ENCODE results near the gene MOGAT3.

Gene MOGAT3

DNA sequence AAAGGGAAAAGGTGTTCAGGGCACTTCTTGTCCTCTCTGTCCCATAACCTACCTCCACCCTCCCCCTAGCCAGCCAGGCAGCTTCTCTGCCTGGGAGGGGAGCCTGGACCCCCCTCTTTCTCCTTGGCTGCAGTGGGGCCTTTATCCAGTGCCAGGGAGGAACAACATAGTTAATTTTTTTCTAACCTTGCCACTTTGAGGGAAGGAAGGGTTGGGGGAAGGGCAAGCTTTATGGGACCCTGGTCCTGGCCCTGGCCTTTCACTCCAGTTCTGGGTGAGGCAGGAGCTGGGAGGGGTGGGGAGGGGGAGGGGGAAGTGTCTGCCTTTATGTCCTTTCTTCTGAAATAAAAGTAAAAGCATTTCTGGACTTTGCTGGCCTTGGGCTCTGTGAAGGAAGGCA is 39.9 kb downstream of the MOGAT3 start:
- Histone ChIP-seq H3K36me3 (replicated peaks in 1 of 2; ENCODE audit: control insufficient read depth in 2 of 2, insufficient read depth in 2 of 2, low read length in 2 of 2) (peaks cover 4 to 37% of the 10 kb centered on the region in 2 donors), H4K91ac (ENCODE audit: low read depth, low read length, poor library complexity) (no peak overlapping the region), H4K8ac (ENCODE audit: low read depth, low read length) (no peak overlapping the region), H3K79me1 (ENCODE audit: low read depth, low read length) (no peaks in the 10 kb centered on the region), H3K23ac (ENCODE audit: low read depth, low read length, poor library complexity) (no peak overlapping the region), H3K27me3 (ENCODE audit: control insufficient read depth in 3 of 3, insufficient read depth in 3 of 3, low read depth in 1 of 3, low read length in 3 of 3) (peaks cover 0 to 25% (median 13%) of the 10 kb centered on the region in 3 experiments), H3K18ac (ENCODE audit: low read length) (no peak overlapping the region), H2BK5ac (ENCODE audit: low read length) (no peak overlapping the region), H2AK5ac (ENCODE audit: low read depth, low read length) (no peak overlapping the region), H2BK12ac (ENCODE audit: low read length) (no peak overlapping the region), H2BK120ac (ENCODE audit: low read depth, low read length) (no peak overlapping the region), H3K4me2 (ENCODE audit: insufficient read depth, low read length, poor library complexity, severe bottlenecking) (no peak overlapping the region), H3K4ac (ENCODE audit: low read length) (no peak overlapping the region), H2BK15ac (ENCODE audit: low read length) (no peak overlapping the region), H2AFZ (ENCODE audit: low read length) (no peak overlapping the region), H3K4me1 (ENCODE audit: control insufficient read depth in 2 of 2, insufficient read depth in 1 of 2, low read depth in 1 of 2, low read length in 2 of 2) (peaks cover 18 to 34% of the 10 kb centered on the region in 2 donors), H3K9ac (ENCODE audit: low read depth, low read length, poor library complexity) (no peak overlapping the region), H3K4me3 (ENCODE audit: low read length in 2 of 2) (no peak overlapping the region), H3K27ac (replicated peaks; ENCODE audit: low read length) (no peak overlapping the region), H3K14ac (ENCODE audit: low read length) (no peak overlapping the region), H3K9me3 (replicated peaks in 1 of 2; ENCODE audit: control insufficient read depth in 2 of 2, insufficient read depth in 1 of 2, low read depth in 1 of 2, low read length in 2 of 2) (no peaks in the 10 kb centered on the region)
- DNase-seq (ENCODE audit: low spot score), result no peak

DNA sequence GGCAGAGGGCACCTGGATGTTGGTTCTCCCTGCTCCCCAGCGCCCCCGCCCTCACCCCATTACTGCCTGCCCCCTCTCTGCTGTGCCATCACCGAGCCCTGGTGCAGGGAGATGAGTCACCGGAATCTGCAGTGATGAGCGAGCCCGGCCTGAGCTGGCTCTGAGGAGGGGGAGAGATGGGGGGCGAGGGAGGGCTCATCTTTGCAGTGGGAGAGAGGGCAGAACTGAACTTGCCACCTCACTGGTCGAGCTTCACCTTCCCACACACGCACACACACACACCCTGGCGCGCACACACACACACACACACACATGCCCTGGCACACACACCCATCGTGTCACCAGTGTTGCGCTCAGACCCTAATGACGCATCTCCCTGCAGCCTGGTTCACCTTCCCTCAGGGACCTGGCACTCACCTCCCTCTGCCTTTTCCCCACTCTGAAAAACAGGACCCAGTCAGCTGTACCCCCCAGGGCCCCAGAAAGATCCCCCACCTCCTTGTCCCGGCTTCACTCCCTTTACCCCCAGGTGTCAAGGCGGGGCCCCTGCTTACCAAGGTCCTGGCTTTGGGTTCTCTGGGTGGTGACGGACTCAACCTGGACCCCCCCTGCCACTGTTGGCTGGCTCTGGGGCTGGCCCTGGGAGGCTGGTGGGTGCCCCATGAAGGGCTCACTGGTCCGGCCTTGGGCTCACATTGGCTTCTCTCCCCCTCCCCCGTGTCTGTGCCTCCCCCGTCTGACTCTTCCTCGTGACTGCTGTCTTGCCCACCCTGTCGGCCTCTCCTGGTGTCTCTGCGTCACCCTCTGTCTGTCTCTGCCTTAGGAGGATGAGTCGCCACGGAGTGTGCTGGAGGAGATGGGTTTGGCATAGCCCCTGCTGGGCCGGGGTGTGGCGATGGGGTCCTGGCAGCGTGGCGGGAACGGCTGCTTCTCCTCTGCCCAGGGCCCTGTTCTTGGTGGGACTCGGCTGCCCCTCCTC is 40.9 kb downstream of the MOGAT3 start:
- no peak overlapping the region for H2AFZ ChIP-seq (ENCODE audit: low read length)
- H3K18ac ChIP-seq (ENCODE audit: low read length), result peak overlapping the region; percentile 29
- H4K91ac ChIP-seq (ENCODE audit: low read depth, low read length, poor library complexity), result no peak overlapping the region
- H3K4ac ChIP-seq (ENCODE audit: low read length), result no peak overlapping the region
- peak overlapping the region; percentile 30 for H2BK15ac ChIP-seq (ENCODE audit: low read length)
- H3K4me1 ChIP-seq (ENCODE audit: control insufficient read depth in 2 of 2, insufficient read depth in 1 of 2, low read depth in 1 of 2, low read length in 2 of 2), result peaks cover 21 to 36% of the 10 kb centered on the region in 2 donors
- H2BK120ac ChIP-seq (ENCODE audit: low read depth, low read length), result peak overlapping the region; percentile 32
- H3K79me1 ChIP-seq (ENCODE audit: low read depth, low read length), result no peaks in the 10 kb centered on the region
- H2BK12ac ChIP-seq (ENCODE audit: low read length), result peak overlapping the region; percentile 78
- H2BK5ac ChIP-seq (ENCODE audit: low read length), result no peak overlapping the region
- H3K9ac ChIP-seq (ENCODE audit: low read depth, low read length, poor library complexity), result peak overlapping the region; percentile 14
- no peak overlapping the region for H3K27ac ChIP-seq (replicated peaks; ENCODE audit: low read length)
- peaks cover 0 to 18% (median 12%) of the 10 kb centered on the region in 3 experiments for H3K27me3 ChIP-seq (ENCODE audit: control insufficient read depth in 3 of 3, insufficient read depth in 3 of 3, low read depth in 1 of 3, low read length in 3 of 3)
- H3K9me3 ChIP-seq (replicated peaks in 1 of 2; ENCODE audit: control insufficient read depth in 2 of 2, insufficient read depth in 1 of 2, low read depth in 1 of 2, low read length in 2 of 2), result no peaks in the 10 kb centered on the region
- H2AK5ac ChIP-seq (ENCODE audit: low read depth, low read length), result peak overlapping the region; percentile 56
- no peak overlapping the region for H4K8ac ChIP-seq (ENCODE audit: low read depth, low read length)
- WGBS, 2 donors (ENCODE audit: extremely low coverage in 2 of 2, insufficient read length in 2 of 2, insufficient replicate concordance in 1 of 2), result no CpG with 5 or more reads among the region's 31 CpGs
- no peak overlapping the region for H3K4me3 ChIP-seq (ENCODE audit: low read length in 2 of 2)
- DNase-seq (ENCODE audit: low spot score), result no peak
- H3K4me2 ChIP-seq (ENCODE audit: insufficient read depth, low read length, poor library complexity, severe bottlenecking), result no peak overlapping the region
- no peak overlapping the region for H3K14ac ChIP-seq (ENCODE audit: low read length)
- peak overlapping the region; percentile 45 for H3K23ac ChIP-seq (ENCODE audit: low read depth, low read length, poor library complexity)
- peaks cover 4 to 37% of the 10 kb centered on the region in 2 donors for H3K36me3 ChIP-seq (replicated peaks in 1 of 2; ENCODE audit: control insufficient read depth in 2 of 2, insufficient read depth in 2 of 2, low read length in 2 of 2)

DNA sequence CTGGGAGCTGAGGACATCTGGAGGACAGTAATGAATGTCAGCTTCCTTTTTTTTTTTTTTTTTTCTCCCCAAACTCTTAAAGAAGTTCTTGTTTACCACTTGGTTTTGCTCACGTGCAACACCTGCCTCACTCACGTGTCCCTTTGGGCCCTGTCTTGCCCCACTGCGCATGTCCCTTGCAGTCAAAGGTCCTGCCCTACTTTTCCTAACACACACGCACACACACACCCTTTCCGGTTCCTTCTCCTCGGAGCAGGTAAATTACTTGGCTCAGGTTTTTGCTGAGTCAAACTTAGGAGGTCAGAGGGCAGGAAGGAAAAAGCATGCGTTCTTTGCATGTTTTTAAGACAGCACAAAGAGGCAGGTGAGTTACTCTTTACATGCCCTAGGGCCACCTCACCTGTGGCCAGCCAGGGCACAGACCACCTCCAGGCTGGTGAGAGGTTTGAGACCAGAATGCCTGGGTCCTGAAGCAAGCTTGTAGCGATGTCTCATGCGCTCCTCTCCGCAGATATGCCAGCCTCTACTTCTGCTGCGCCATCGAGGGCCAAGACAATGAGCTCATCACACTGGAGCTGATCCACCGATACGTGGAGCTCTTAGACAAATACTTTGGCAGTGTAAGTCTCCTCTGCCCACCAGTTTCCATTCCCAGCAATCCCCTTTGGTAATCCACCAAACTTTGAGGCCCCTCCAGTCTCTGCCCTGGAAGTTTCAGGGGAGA is 43.8 kb downstream of the MOGAT3 start:
- H2AFZ ChIP-seq (ENCODE audit: low read length), result no peak overlapping the region
- no peak overlapping the region for H2BK5ac ChIP-seq (ENCODE audit: low read length)
- peaks cover 4 to 37% of the 10 kb centered on the region in 2 donors for H3K36me3 ChIP-seq (replicated peaks in 1 of 2; ENCODE audit: control insufficient read depth in 2 of 2, insufficient read depth in 2 of 2, low read length in 2 of 2)
- H3K4me1 ChIP-seq (ENCODE audit: control insufficient read depth in 2 of 2, insufficient read depth in 1 of 2, low read depth in 1 of 2, low read length in 2 of 2), result peaks cover 11 to 23% of the 10 kb centered on the region in 2 donors
- H4K8ac ChIP-seq (ENCODE audit: low read depth, low read length), result no peak overlapping the region
- H3K23ac ChIP-seq (ENCODE audit: low read depth, low read length, poor library complexity), result no peak overlapping the region
- no peak overlapping the region for H4K91ac ChIP-seq (ENCODE audit: low read depth, low read length, poor library complexity)
- H3K4me3 ChIP-seq (ENCODE audit: low read length in 2 of 2), result no peak overlapping the region
- no peak overlapping the region for H3K14ac ChIP-seq (ENCODE audit: low read length)
- no peaks in the 10 kb centered on the region for H3K27me3 ChIP-seq (ENCODE audit: control insufficient read depth in 3 of 3, insufficient read depth in 3 of 3, low read depth in 1 of 3, low read length in 3 of 3)
- no peak overlapping the region for H3K18ac ChIP-seq (ENCODE audit: low read length)
- no peak overlapping the region for H3K27ac ChIP-seq (replicated peaks; ENCODE audit: low read length)
- H2BK15ac ChIP-seq (ENCODE audit: low read length), result no peak overlapping the region
- no peak overlapping the region for H2AK5ac ChIP-seq (ENCODE audit: low read depth, low read length)
- DNase-seq (ENCODE audit: low spot score), result no peak
- H2BK120ac ChIP-seq (ENCODE audit: low read depth, low read length), result no peak overlapping the region
- no CpG with 5 or more reads among the region's 14 CpGs for WGBS, 2 donors (ENCODE audit: extremely low coverage in 2 of 2, insufficient read length in 2 of 2, insufficient replicate concordance in 1 of 2)
- peak overlapping the region; percentile 25 for H3K9ac ChIP-seq (ENCODE audit: low read depth, low read length, poor library complexity)
- H3K79me1 ChIP-seq (ENCODE audit: low read depth, low read length), result no peaks in the 10 kb centered on the region
- H3K9me3 ChIP-seq (replicated peaks in 1 of 2; ENCODE audit: control insufficient read depth in 2 of 2, insufficient read depth in 1 of 2, low read depth in 1 of 2, low read length in 2 of 2), result no peaks in the 10 kb centered on the region
- H3K4ac ChIP-seq (ENCODE audit: low read length), result no peak overlapping the region
- H3K4me2 ChIP-seq (ENCODE audit: insufficient read depth, low read length, poor library complexity, severe bottlenecking), result no peak overlapping the region
- no peak overlapping the region for H2BK12ac ChIP-seq (ENCODE audit: low read length)

DNA sequence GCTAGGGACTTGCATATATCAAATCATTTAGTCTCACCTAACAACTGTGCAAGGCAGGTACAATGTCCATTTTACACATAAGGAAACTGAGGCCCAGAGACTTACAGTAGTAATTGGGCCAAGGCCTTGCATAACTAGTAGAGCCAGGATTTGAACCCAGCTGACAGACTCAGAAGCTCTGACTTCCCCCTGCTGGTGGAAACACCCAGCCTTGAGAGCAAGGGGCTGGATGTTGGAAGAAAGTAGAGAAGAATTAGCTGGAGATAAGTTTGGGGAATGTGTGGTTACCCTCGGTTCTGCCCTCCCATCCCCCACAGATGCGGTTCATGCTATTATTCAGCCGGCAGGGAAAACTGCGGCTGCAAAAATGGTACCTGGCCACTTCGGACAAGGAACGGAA is 44.6 kb downstream of the MOGAT3 start:
- Histone ChIP-seq H2BK15ac (ENCODE audit: low read length) (no peak overlapping the region), H4K8ac (ENCODE audit: low read depth, low read length) (no peak overlapping the region), H2BK120ac (ENCODE audit: low read depth, low read length) (no peak overlapping the region), H3K9me3 (replicated peaks in 1 of 2; ENCODE audit: control insufficient read depth in 2 of 2, insufficient read depth in 1 of 2, low read depth in 1 of 2, low read length in 2 of 2) (no peaks in the 10 kb centered on the region), H3K4me1 (ENCODE audit: control insufficient read depth in 2 of 2, insufficient read depth in 1 of 2, low read depth in 1 of 2, low read length in 2 of 2) (peaks cover 11 to 16% of the 10 kb centered on the region in 2 donors), H3K4ac (ENCODE audit: low read length) (no peak overlapping the region), H3K4me3 (ENCODE audit: low read length in 2 of 2) (no peak overlapping the region), H3K23ac (ENCODE audit: low read depth, low read length, poor library complexity) (no peak overlapping the region), H3K79me1 (ENCODE audit: low read depth, low read length) (no peaks in the 10 kb centered on the region), H2AFZ (ENCODE audit: low read length) (no peak overlapping the region), H3K4me2 (ENCODE audit: insufficient read depth, low read length, poor library complexity, severe bottlenecking) (no peak overlapping the region), H4K91ac (ENCODE audit: low read depth, low read length, poor library complexity) (no peak overlapping the region), H3K27ac (replicated peaks; ENCODE audit: low read length) (no peak overlapping the region), H2AK5ac (ENCODE audit: low read depth, low read length) (no peak overlapping the region), H3K9ac (ENCODE audit: low read depth, low read length, poor library complexity) (no peak overlapping the region), H3K36me3 (replicated peaks in 1 of 2; ENCODE audit: control insufficient read depth in 2 of 2, insufficient read depth in 2 of 2, low read length in 2 of 2) (peaks cover 4 to 37% of the 10 kb centered on the region in 2 donors), H3K27me3 (ENCODE audit: control insufficient read depth in 3 of 3, insufficient read depth in 3 of 3, low read depth in 1 of 3, low read length in 3 of 3) (no peaks in the 10 kb centered on the region), H2BK5ac (ENCODE audit: low read length) (no peak overlapping the region), H3K18ac (ENCODE audit: low read length) (no peak overlapping the region), H3K14ac (ENCODE audit: low read length) (no peak overlapping the region), H2BK12ac (ENCODE audit: low read length) (no peak overlapping the region)
- DNase-seq (ENCODE audit: low spot score), result no peak
- no CpG with 5 or more reads among the region's 6 CpGs for WGBS, 2 donors (ENCODE audit: extremely low coverage in 2 of 2, insufficient read length in 2 of 2, insufficient replicate concordance in 1 of 2)

Data from neuronal stem cell (in vitro differentiated cells).